ENCODE measurements around the gene ALDH1A2.
"Not testable (repeated sequence)": the region's sequence is repeated elsewhere in the genome, so short reads cannot be mapped to it uniquely, and the experiment has no call there.

The ALDH1A2 gene

GRCh38 chr15:58003810-58004209 lies 61.7 kb downstream of the ALDH1A2 start:
- H3K4me1 ChIP-seq (ENCODE audit: low read depth, poor library complexity, severe bottlenecking): no peaks in the 10 kb centered on the region
- no peaks in the 10 kb centered on the region for H4K20me1 ChIP-seq (ENCODE audit: insufficient read depth)
- TF ChIP-seq CTCF (conservative IDR thresholded peaks at IDR 0.05; ENCODE audit: low read depth, low read length): no peak
- H3K4me3 ChIP-seq (IDR thresholded peaks at IDR 0.05; ENCODE audit: insufficient read depth, low read depth, low read length): no peak overlapping the region
- H3K4me2 ChIP-seq: no peak overlapping the region
- H2AFZ ChIP-seq (ENCODE audit: low read depth): no peak overlapping the region
- H3K79me2 ChIP-seq (ENCODE audit: insufficient read depth, low read depth): no peaks in the 10 kb centered on the region
- H3K9ac ChIP-seq: no peak overlapping the region
- H3K27me3 ChIP-seq (ENCODE audit: insufficient read depth, low read depth): no peaks in the 10 kb centered on the region
- no peak overlapping the region for H3K27ac ChIP-seq
- no peaks in the 10 kb centered on the region for H3K36me3 ChIP-seq (ENCODE audit: insufficient read depth)

GRCh38 chr15:58002338-58003126 lies 63.0 kb downstream of the ALDH1A2 start:
- H3K27me3 ChIP-seq (ENCODE audit: insufficient read depth, low read depth): no peaks in the 10 kb centered on the region

GRCh38 chr15:57999699-58000098 lies 65.8 kb downstream of the ALDH1A2 start:
- not testable (repeated sequence) for H3K4me2 ChIP-seq; H3K27ac ChIP-seq; H4K20me1 ChIP-seq (ENCODE audit: insufficient read depth); H3K27me3 ChIP-seq (ENCODE audit: insufficient read depth, low read depth); H3K79me2 ChIP-seq (ENCODE audit: insufficient read depth, low read depth); H3K4me3 ChIP-seq (IDR thresholded peaks at IDR 0.05; ENCODE audit: insufficient read depth, low read depth, low read length); H2AFZ ChIP-seq (ENCODE audit: low read depth); H3K4me1 ChIP-seq (ENCODE audit: low read depth, poor library complexity, severe bottlenecking); H3K36me3 ChIP-seq (ENCODE audit: insufficient read depth); H3K9ac ChIP-seq

More at GRCh38 chr15:58002338-58003126, 63.0 kb downstream of the ALDH1A2 start:
- H2AFZ ChIP-seq (ENCODE audit: low read depth): no peak overlapping the region
- no peaks in the 10 kb centered on the region for H3K36me3 ChIP-seq (ENCODE audit: insufficient read depth)
- no peaks in the 10 kb centered on the region for H4K20me1 ChIP-seq (ENCODE audit: insufficient read depth)
- no peak for TF ChIP-seq CTCF (conservative IDR thresholded peaks at IDR 0.05; ENCODE audit: low read depth, low read length)
- H3K9ac ChIP-seq: no peak overlapping the region
- no peak overlapping the region for H3K27ac ChIP-seq
- no peaks in the 10 kb centered on the region for H3K4me1 ChIP-seq (ENCODE audit: low read depth, poor library complexity, severe bottlenecking)
- H3K4me2 ChIP-seq: no peak overlapping the region
- H3K79me2 ChIP-seq (ENCODE audit: insufficient read depth, low read depth): no peaks in the 10 kb centered on the region
- no peak overlapping the region for H3K4me3 ChIP-seq (IDR thresholded peaks at IDR 0.05; ENCODE audit: insufficient read depth, low read depth, low read length)

GRCh38 chr15:57996561-57996960 lies 69.0 kb downstream of the ALDH1A2 start:
- H3K4me3 ChIP-seq (IDR thresholded peaks at IDR 0.05; ENCODE audit: insufficient read depth, low read depth, low read length): no peak overlapping the region
- H4K20me1 ChIP-seq (ENCODE audit: insufficient read depth): no peaks in the 10 kb centered on the region
- H3K79me2 ChIP-seq (ENCODE audit: insufficient read depth, low read depth): no peaks in the 10 kb centered on the region
- H3K36me3 ChIP-seq (ENCODE audit: insufficient read depth): no peaks in the 10 kb centered on the region
- no peak overlapping the region for H2AFZ ChIP-seq (ENCODE audit: low read depth)
- no peak for TF ChIP-seq CTCF (conservative IDR thresholded peaks at IDR 0.05; ENCODE audit: low read depth, low read length)
- no peak overlapping the region for H3K9ac ChIP-seq
- no peaks in the 10 kb centered on the region for H3K27me3 ChIP-seq (ENCODE audit: insufficient read depth, low read depth)
- H3K27ac ChIP-seq: no peak overlapping the region
- no peak overlapping the region for H3K4me2 ChIP-seq
- no peaks in the 10 kb centered on the region for H3K4me1 ChIP-seq (ENCODE audit: low read depth, poor library complexity, severe bottlenecking)
